HG03159 (cell line): ENCODE results near the gene FMOD.
A peak's percentile ranks its signal among the peaks of the same experiment; 100 is the strongest.

Source experiments
- ATAC-seq: cut with Tn5 transposase; IDR thresholded peaks from one replicate; pipeline ENCODE4 v1.9.1; 2021; ENCODE audit warnings: mild to moderate bottlenecking, moderate library complexity; ENCODE audit not compliant: unreplicated experiment

FMOD gene

DNA sequence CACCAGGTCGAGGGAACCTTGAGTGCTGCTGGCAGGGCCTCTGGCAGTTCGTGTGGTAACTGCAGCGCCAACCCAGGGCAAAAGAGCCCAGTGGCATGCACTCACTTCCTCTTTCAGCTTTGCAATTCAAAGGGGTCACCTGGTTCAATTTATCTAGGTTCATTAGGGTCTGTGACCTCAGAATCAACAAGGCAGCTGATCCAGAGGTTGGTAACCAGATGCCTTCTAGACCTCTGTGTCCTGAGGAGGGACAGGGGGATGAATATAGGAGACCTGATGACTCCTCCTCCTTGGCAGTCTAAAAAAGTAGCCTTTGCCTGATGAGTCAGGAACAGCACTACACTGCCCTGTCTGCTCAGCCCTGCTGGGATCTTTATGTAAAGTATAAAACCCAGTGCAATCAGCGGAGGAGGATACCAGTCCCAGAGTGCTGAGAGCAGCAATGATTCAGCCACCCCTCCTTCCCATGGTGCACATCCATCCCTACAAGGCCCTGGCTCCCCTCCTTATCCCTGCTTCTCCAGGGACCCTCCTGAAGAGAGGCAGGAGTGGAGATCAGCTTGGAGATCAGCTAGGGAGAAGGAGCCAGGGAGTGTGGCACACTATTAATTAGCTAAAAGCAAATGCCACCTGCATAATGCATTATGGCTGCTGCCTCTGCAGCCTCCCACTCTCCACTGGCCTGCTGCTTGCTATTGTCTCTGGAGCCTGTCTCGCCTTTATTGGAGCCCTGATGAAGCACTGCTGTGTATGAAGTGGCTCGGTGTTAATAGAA is 11.2 kb upstream of the FMOD start:
- no peak for ATAC-seq

DNA sequence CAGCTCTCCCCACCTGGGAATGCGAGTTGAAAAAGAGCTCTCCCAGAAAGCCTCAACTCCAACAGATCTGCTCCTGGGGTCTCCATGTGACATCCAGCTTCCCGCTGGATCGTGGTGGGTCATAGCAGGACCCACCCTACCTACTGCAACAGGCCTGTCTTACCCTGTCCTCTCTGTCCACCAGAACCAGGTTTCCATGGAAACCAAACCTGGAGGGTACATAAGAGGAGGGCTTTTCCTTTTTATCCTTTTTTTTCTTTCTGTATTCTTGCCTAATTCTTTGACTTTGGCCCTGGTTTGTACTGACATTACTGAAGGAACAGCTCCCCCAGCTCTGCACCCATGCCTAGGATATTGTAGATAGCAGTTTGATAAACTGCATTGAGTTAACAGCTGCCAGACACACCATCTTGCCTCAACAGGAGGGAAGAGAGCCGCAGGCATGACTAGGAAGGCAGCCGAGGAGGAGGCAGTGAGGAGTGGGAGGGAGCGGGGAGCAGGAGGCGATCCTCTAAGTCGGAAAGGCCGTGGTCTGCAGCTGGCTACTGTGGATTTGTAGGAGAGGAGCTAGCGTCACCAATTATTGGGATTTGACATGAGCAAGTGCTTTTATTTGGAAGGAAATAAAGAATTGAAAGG is 9.7 kb upstream of the FMOD start:
- ATAC-seq: no peak

DNA sequence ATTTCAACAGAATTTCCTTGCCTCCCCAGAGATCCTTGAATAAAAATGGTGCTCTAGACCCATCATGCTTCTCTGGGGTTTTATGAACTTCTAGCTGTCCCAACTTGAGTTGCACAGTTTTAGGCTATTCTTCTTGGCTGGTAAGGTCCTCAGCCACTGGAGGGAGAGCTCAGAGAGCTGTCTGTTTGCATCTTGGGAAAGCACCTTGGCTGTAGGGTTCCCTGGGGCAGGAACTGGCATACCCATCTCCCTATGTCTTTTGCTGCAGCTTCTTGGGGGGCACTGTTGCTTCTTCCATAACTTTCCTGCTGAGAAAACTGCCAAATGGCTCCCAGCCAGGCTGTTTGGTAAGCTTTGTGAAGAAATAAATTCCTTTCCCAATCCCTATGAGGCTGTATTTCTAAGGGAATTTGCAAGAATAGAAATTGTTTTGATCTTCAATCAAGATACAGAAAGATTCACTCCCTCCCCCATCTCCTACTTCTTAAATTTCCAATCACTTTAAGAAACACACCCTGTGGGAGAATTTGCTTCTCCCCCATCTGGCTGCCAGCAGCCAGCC is 8.2 kb upstream of the FMOD start:
- ATAC-seq: no peak

DNA sequence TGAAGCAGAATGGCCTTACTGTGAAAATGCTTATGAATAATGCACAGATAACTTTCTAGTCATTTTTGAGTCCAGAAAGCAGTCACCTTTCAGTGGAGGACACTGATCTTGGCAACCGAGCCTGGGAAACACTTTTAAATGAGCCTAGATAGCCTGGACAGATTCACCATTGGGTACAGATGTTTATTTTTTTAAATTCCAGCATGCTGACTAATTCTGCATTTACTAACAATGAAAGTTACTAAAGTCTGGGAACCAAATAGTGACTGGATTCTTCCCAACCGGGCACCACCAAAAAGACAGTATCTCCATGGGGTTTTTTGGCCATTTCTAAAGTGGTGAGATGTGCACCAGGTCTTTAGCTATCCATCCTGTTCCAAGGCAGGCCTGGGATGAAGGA is 3.3 kb upstream of the FMOD start:
- no peak for ATAC-seq

DNA sequence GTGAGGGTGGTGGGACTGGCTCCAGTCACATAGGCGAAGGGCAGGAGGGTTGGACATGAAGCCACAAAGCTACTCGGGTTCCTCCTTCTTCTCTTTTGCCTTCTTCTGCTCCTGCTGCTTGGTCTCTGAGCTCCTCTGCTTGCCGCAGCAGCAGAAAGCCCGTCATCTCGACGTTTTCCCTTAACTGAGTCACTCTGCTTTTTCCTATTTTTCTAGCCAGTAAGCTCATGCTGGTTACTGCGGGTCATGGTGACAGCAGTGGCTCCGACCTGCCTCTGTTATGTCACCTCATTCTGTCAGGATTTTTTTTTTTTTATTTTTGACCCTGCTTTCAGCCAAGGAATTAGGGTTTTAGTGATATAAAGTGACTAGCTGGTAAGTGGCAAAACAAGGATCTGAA is 2.6 kb upstream of the FMOD start:
- ATAC-seq: no peak

DNA sequence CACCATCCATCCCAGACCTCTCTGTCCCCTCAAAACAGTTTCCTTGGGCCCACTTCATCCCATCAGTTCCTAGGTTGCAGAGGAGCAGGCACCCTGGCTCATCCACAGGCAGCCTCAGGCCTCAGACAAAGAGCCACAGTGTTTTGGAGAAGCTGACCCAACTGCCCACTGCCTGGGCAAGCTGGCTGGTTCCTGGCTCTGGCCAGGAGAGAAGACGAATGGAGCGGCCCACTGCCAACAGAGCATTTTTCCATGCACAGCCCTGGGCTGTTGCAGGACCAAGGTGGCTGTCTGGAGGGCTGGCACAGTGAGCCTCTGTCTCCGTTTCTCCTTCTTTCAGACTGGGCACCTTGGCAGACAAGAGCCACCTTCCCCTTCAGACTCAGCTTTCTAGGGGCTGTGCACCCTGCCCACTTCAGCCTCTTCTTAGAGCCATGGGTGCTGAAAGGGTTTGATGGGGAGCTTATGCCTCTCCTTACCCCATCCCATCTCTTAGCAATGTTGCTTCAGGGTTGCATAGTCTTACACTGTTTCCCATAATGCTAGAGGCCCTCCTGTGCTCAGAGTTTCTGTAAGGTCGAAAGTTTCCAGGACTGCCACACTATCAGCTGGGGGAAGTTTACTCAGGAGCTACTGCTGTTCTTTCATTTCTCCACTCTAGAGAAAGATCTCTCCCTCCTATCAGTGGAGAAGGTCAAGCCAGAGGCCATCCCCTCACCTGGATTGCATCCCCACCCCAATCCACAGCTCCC is 973 bp downstream of the FMOD start:
- no peak for ATAC-seq

DNA sequence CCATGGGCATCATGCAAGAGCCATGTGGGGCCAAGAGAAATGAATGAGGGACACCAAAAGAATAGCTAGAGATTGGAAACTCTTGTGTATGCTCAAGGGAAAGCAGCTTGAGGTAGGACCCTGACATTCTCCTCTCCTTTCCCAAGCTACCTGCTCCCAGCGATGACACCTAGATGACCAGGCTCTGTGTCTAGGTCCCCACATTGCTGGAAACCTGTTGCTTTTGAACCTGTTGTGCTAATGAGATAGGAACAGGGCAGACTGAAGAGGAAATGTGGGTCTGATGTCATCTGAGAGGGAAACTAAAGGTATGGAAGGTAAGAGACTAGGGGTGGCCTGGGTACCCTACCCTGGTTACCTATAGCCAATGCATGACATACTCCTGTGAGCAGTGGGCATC is 1.8 kb downstream of the FMOD start:
- no peak for ATAC-seq

DNA sequence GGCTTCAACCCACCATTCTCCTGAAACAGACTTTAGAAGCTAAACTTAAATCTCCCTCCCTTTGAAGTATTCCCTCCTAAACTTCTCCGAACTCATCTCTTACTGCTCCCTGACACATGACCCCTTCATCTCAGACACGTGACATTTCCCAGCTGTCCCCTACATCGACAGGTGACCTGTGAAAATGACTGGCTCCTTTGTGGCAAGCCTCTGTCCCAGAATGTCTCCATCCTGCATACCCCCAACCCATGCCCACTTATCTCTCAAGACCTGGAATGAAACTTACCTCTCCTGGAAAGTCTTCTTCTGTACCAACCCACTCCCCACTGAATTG is 4.2 kb downstream of the FMOD start:
- no peak for ATAC-seq

DNA sequence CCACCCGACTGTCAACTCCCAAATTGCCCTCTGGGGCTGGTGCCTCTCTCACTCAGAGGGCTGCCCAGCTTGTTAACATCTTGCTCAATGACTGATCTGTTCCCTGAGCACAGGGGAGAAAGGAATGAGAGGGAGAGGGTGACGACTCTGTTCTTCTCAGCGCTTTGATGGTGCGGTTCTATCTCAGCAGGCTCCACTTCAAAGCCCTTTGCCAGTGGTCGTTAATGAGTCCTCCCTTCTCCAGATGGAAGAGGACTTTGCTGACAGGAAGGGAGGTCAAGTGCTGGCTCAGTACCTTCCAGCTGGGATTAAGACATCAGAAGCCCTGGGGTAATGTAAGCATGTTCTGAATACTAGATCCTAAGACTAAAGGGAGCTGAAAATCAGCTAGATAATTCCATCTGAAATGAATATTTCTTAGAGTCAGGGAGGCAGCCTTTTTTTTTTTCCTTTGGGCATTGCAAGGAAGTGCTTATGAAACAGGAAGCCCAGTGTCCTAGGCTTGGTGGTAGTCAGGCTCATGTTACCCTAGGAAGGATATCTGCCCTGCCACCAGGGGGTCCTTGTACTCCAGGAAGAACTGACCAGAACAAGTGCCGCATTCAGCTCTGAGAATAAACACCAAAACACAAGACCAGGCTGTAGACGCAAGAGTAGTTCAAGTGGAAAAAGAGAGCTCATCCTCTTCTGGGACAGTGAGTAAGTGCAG is 4.7 kb downstream of the FMOD start:
- no peak for ATAC-seq

DNA sequence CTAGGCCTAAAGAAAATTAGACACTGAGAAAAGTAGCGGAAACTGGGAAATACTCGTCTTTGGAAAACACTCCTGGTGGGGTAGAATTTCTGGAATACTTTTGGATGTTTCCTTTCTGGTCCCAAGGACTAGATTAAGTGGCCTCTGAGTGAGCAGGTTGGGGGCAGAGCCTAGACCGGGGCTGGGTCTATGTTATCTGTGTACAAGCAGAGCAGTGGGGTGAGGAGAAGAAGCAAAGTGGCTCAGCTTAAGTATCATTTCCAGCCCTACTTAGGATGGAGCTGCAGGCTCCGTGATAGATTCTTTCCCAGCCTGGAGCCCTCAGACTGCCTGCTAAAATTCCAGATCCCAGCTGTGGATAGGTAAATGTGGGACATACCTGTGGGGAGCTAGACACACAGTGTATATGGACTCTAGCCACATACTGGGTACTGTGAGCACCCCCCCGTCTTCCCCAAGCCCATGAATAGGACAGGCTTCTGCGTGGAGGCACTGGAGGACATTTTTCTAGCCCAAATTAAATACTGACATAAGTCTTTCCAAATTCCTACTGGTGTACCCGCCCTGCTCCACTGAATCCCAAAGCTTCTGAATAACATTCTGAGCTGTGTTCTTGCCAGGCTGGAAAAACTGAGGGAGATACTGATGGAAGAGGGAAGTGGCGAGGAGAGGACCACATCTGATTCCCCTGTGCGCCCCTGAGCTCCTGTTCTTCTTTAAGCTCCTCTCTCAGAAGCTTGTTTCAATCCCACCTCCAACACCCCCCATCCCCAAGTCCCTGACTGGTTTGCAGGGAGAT is 6.8 kb downstream of the FMOD start:
- ATAC-seq: no peak

DNA sequence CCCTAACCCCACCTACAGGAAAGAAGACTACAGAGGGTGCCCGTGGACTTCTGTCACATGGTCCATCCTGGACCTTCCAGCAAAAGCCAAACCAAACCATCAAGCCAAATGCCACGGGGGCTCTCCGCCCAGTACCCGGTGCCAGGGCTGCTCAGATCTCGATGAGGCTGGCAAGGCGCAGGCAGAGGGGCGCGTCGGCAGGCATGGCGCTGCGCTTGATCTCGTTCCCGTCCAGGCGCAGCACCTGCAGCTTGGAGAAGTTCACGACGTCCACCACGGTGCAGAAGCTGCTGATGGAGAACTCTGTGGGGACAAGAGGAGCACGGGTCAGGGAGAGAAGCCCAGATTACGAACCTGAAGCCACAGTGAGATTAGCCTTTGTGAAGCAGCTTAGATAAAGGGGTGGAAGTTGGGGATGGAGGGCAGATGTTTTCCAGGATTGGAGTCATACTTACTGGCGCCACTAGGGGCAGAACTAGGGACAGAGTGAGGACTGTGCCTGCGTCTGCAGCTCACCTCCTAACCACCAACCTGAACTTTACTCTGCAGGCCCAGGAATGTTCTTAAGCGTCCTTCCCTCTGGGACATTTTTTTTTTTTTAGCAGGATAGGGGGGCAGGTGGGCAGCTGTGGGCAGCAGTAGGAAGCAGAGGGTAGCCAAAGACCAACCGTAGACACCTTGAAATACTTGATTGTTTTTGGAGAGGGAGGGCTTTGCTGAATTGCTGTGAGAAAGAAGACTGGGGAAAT is 8.6 kb downstream of the FMOD start:
- no peak for ATAC-seq

DNA sequence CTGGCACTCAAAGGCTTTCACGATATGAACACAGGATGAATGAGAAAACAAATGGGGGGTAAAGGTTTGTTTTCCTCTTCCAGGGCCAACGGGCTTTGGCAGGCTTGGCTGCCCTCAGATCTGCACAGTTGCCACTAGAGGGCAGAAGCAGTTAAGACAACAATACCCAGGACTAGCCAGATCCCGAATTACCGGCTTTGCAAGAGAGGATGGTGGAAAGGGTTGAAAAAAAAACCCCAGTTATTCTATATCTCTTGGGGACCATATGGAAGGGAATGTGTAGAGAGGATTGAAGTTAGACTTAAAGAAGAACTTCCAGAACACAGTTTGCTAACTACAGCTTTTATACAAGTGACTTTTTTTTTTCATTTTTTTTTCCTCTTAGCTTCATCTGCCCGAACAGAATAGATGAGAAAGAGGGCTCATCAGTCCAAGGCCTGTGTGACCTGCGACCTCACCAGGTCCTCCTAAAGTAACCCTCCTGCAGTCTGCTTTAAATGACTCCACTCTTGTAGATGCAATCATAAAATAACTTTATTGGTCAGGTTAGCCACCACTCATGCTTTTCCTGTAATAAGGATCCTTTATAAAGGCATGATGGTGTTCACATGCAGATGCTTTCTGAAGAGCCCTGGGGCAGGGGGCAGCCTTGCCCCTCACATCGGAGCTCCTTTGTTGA is 10.7 kb downstream of the FMOD start:
- ATAC-seq: no peak

DNA sequence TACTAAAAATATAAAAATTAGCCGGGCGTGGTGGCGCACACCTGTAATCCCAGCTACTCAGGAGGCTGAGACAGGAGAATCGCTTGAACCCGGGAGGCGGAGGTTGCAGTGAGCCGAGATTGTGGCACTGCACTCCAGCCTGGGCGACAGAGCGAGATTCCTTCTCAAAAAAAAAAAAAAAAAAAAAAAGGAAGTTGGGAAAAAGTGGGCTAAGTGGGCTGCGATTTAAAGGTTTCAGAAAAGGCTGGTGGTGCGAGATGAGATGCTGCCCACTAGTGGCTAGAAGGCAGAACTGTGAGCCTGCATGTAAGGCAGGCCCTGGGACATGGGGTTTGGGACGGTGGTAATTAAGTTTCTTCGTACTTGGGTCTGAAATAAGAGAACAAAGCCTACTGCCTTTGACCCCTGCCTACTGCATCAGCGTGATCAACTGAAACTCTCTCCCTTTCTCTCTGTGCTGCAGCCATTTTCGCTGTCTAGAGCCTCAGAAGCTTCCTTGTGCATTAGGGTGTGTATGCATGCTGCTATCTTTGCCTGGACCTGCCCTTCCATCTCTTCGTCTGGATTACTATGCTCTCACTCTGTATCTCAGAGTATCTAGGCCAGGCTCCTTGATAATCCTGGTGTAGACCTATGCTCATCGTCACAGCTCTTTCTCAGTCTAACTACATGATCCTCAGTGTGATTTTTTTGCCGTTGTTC is 12.4 kb downstream of the FMOD start:
- ATAC-seq: no peak

DNA sequence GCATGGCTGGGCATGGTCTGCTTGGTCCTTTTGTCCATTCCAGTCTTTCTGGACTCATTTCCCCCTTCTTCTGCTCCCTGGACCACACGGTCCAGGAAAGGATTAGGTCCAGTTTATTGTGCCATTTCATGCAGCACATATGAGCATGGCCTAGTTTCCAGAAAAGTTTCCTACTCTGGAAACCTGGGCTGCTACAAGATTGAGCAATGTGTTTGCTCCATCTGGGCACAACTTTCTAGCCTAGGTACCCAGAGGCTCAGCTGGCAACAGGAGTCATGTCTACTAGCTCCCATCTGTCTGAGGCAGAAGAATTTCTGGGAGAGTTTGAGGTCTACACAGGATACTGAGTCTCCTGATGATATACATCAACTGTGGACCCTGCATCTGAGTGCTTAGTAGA is 14.8 kb downstream of the FMOD start:
- no peak for ATAC-seq

DNA sequence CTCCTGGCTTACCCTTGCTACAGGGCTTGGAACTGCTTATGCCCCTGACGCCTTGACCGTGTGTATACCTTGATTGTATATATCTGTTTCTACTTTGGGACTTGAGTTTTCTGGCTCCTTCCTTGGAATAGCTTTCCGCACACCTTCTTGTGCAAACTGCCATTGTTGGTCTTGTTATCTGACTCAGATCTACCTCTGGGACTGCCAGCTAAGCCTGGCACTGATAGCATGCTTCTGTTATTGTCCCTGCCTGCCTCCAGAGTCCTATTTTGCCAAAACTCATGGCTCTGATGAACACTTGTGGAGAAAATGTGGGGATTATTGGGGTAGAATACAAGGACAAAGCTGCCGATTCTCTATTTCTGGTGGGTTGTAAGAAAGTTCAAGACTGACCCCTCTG is 15.4 kb downstream of the FMOD start:
- ATAC-seq: no peak

DNA sequence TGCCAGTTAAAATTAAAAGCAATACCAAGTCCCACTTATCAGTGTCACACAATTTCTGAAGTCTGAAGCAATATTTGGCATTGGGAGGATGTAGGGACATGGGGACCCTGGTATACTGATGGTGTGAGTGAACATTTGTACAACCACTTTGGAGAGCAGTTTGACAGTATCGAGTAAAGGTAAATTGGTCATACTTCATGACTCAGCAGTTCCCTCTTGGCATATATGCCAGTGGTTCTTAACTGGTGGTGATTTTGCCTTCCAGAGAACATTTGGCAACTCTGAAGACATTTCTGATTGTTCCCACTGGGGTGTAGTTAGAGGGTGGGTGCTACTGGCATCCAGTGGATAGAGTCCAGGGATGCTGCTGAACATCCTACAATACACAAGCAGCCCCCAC is 19.7 kb downstream of the FMOD start:
- ATAC-seq: no peak

DNA sequence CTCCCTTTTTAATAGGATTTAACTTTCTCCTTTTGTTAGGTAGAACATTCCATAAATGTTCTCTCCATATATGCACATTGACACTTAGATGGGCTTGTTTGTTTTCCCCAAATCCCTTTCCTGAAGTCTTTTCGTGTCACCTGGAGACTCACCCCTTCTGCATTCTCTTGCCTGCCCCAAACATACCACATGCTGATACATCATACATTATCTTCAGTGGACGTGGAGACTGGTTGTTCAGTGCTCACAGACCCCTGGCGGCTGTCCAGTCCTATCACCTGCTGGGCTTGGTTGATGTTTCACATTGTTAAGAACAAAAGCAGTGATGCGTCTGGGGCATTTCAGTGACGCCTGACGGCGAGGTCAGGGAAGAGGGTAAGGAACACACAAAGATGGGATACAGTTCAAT is 22.2 kb downstream of the FMOD start:
- no peak for ATAC-seq

DNA sequence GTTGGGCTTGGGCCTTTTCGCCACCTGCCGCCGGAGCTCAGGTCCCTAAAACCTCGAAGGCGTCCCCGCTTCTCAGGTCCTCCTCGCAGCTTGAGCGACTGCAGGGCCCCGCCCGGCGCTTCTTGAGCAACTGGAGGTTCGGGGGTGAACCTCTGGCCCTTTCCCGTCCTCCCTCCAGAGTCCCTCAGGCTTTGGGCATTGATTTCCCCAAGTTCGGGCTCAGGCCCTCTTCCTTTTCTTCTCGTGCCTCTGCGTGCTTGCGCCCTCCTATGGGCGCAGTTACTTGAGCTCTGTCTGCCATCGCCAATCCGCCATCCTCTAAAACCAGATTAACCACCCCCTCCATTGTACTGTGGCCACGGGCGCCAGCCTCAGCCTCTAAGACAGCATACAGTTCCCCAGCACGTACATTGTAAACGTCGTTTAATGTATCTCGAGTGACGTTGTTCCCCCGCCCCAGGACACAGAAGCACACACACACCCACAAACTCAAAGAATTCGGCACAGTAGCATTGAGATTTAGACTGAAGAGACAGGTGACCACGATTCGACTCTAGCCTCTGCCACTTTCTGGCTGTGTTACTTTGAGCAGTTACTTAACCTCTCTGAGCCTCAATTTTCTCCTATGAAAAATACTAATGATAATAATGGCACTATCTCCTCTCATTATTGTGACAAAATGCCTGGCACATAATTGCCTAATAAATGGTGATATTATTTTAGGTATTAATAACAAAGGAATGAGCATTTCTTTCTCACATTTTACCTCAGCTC is 23.1 kb downstream of the FMOD start:
- ATAC-seq: peak; percentile 24
